K562 (cell line): ENCODE data around the gene CISD3. TPM values are rescaled to one million over a fixed set of nuclear protein-coding genes. Genes with fewer than 3 reads are reported as not detected.

Source experiments
- BACH1 ChIP-seq: fragments of 200-800 bp; sonication (Bioruptor generic); IDR thresholded peaks from 2 replicates; pipeline ENCODE4 v1.6.1; 2016; ENCODE audit warnings: missing genetic modification characterization, missing compliant biosample characterization
- CREM ChIP-seq: IDR thresholded peaks from 2 replicates; pipeline ENCODE4 v1.6.1; 2014; ENCODE audit warnings: antibody characterized with exemption, low read depth
- CTBP1 ChIP-seq: fragments of 450-650 bp; IDR thresholded peaks from 2 replicates; pipeline ENCODE4 v1.6.1; 2016; ENCODE audit warnings: borderline replicate concordance
- DIDO1 ChIP-seq: fragments of 450-650 bp; IDR thresholded peaks from 2 replicates; pipeline ENCODE4 v1.6.1; 2016; ENCODE audit warnings: low read depth, missing biosample characterization, missing genetic modification characterization
- DPF2 ChIP-seq: fragments of 450-650 bp; IDR thresholded peaks from 2 replicates; pipeline ENCODE4 v1.6.1; 2016
- ELF2 ChIP-seq: fragments of 250-450 bp; sonication (Bioruptor Pico); IDR thresholded peaks from 2 replicates; pipeline ENCODE4 v1.5.0; 2021; ENCODE audit warnings: mild to moderate bottlenecking
- ELK3 ChIP-seq: fragments of 450-650 bp; formaldehyde crosslinking; IDR thresholded peaks from 2 replicates; pipeline ENCODE4 v1.4.0; 2020; ENCODE audit warnings: mild to moderate bottlenecking
- EP300 ChIP-seq: IDR thresholded peaks from 2 replicates; pipeline ENCODE4 v1.6.1; 2012; ENCODE audit warnings: low read length, improper control_type of control experiment
- FOS ChIP-seq: IDR thresholded peaks from 3 replicates; pipeline ENCODE4 v1.6.1; 2011; ENCODE audit not compliant: insufficient read length; ENCODE audit errors: extremely low read depth
- GTF2E2 ChIP-seq: fragments of 200-800 bp; sonication (Bioruptor generic); IDR thresholded peaks from 2 replicates; pipeline ENCODE4 v1.6.1; 2016; ENCODE audit warnings: missing genetic modification characterization, missing compliant biosample characterization
- JUNB ChIP-seq: fragments of 450-650 bp; formaldehyde crosslinking; conservative IDR thresholded peaks from 2 replicates; pipeline ENCODE4 v1.4.0; 2020; ENCODE audit warnings: mild to moderate bottlenecking
- NCOA4 ChIP-seq: fragments of 450-650 bp; IDR thresholded peaks from 2 replicates; pipeline ENCODE4 v1.6.1; 2018; ENCODE audit warnings: mild to moderate bottlenecking; ENCODE audit not compliant: partially characterized antibody
- NKRF ChIP-seq: fragments of 450-650 bp; IDR thresholded peaks from 2 replicates; pipeline ENCODE4 v1.6.1; 2016; ENCODE audit warnings: borderline replicate concordance
- RB1 ChIP-seq: fragments of 450-650 bp; IDR thresholded peaks from 2 replicates; pipeline ENCODE4 v1.6.1; 2017; ENCODE audit warnings: low read depth, mild to moderate bottlenecking
- RBM25 ChIP-seq: fragments of 200-400 bp; formaldehyde crosslinking; IDR thresholded peaks from 2 replicates; pipeline ENCODE4 v1.6.1; 2018; ENCODE audit warnings: low read length, low read depth, moderate library complexity; ENCODE audit not compliant: severe bottlenecking
- RHOXF2B ChIP-seq: fragments of 250-450 bp; sonication (Bioruptor Pico); conservative IDR thresholded peaks from 2 replicates; pipeline ENCODE4 v1.5.1; 2021
- SAFB ChIP-seq: fragments of 200-400 bp; formaldehyde crosslinking; IDR thresholded peaks from 2 replicates; pipeline ENCODE4 v1.6.1; 2017; ENCODE audit warnings: low read depth, low read length, borderline replicate concordance
- SIN3A ChIP-seq, 2 experiments: fragments of 150-350 bp in 1 of 2; IDR thresholded peaks; 2 replicates each; pipeline ENCODE4 v1.6.1; 2011 to 2016; ENCODE audit warnings: borderline replicate concordance in 2 of 2, low read depth in 2 of 2, low read length in 2 of 2, mild to moderate bottlenecking in 2 of 2, moderate library complexity in 2 of 2; ENCODE audit not compliant: control insufficient read depth in 1 of 2
- SRSF1 ChIP-seq: fragments of 200-400 bp; formaldehyde crosslinking; IDR thresholded peaks from 2 replicates; pipeline ENCODE4 v1.6.1; 2017; ENCODE audit warnings: mild to moderate bottlenecking, low read depth, low read length, moderate library complexity
- STAT5B ChIP-seq: fragments of 250-450 bp; sonication (Bioruptor Pico); IDR thresholded peaks from 2 replicates; pipeline ENCODE4 v1.8.0; 2021; ENCODE audit warnings: mild to moderate bottlenecking, inconsistent platforms
- SUPT5H ChIP-seq: fragments of 450-650 bp; IDR thresholded peaks from 2 replicates; pipeline ENCODE4 v1.6.1; 2016
- TEAD4 ChIP-seq, 2 experiments: sonication (generic) in 1 of 2; formaldehyde crosslinking in 1 of 2; IDR thresholded peaks; 2 replicates each; pipeline versions ENCODE4 v1.6.1 to v1.8.0; 2012 to 2022; ENCODE audit warnings: borderline replicate concordance in 1 of 2, inconsistent platforms in 1 of 2, low read length in 1 of 2, mild to moderate bottlenecking in 1 of 2, missing genetic modification reagents in 1 of 2
- THRAP3 ChIP-seq: fragments of 450-650 bp; IDR thresholded peaks from 2 replicates; pipeline ENCODE4 v1.6.1; 2016; ENCODE audit warnings: mild to moderate bottlenecking, inconsistent platforms, borderline replicate concordance
- ZFX ChIP-seq: sonication (generic); formaldehyde crosslinking; IDR thresholded peaks from 2 replicates; pipeline ENCODE4 v1.8.0; 2022; ENCODE audit warnings: mild to moderate bottlenecking, missing genetic modification reagents, moderate library complexity
- ZNF232 ChIP-seq: sonication (generic); formaldehyde crosslinking; IDR thresholded peaks from 2 replicates; pipeline ENCODE4 v1.8.0; 2022; ENCODE audit warnings: mild to moderate bottlenecking, missing genetic modification reagents
- polyA plus RNA-seq, 8 experiments: library from polyadenylated mRNA; depleted of rRNA in 4 of 8; stranded (reverse) in 5 of 8; unstranded in 3 of 8; fragments of >200 nt; fragmentation: Nextera tagmentation in 2 of 8; fragmentation: Illumina TruSeq in 1 of 8; extraction: Ambion mirVana in 2 of 8; extraction: Trizol in 1 of 8; gene quantifications; 2 replicates each; pipeline versions ENCODE4 v1.2.1 to v1.2.3, GENCODE V29; 2011 to 2014; ENCODE audit warnings: inconsistent platforms in 1 of 8, missing spikeins in 1 of 8
- total RNA-seq, 7 experiments: library from RNA; depleted of rRNA in 6 of 7; stranded (reverse); fragments of >200 nt in 6 of 7; fragmentation: Illumina TruSeq in 2 of 7; extraction: Trizol in 2 of 7; gene quantifications; 2 replicates each; pipeline versions ENCODE4 v1.2.1 to v1.2.3, GENCODE V29; 2011 to 2021; ENCODE audit warnings: low replicate concordance in 1 of 7
- TF ChIP-seq, protein P1 (sequence below): fragments of 450-650 bp; IDR thresholded peaks from 2 replicates; pipeline ENCODE4 v1.6.1; 2016; ENCODE audit warnings: low read depth, mild to moderate bottlenecking, moderate library complexity
- TF ChIP-seq, protein P2 (sequence below): sonication (generic); IDR thresholded peaks from 2 replicates; pipeline ENCODE4 v1.6.1; 2016

CISD3 gene
- total and polyA plus RNA-seq, 9 of the 15 experiments (the other 6 are each of a cell fraction or from before 2014, with no cell fraction given) = 5.0 to 60.7 (median 15.7) TPM

- TF ChIP-seq TEAD4 (IDR thresholded peaks at IDR 0.05; ENCODE audit: low read length) (no peak), TEAD4 (CRISPR knock-in tag; IDR thresholded peaks at IDR 0.05; ENCODE audit: borderline replicate concordance) (no peak), SUPT5H (0 out of 2 replicates have a peak, but pooled peaks have one; percentile 11), ZNF232 (CRISPR knock-in tag) (no peak), GTF2E2 (tag) (no peak), SAFB (0 out of 2 replicates have a peak, but pooled peaks have one; percentile 15), RHOXF2B (CRISPR knock-in tag) (no peak), FOS (no peak), NCOA4 (no peak), ELK3 (no peak), ZFX (CRISPR knock-in tag) (peak; percentile 75), SIN3A (IDR thresholded peaks at IDR 0.05; ENCODE audit: borderline replicate concordance in 2 of 2, control insufficient read depth in 1 of 2, low read depth in 2 of 2, low read length in 2 of 2) (peak in 1 of 2 experiments; percentile 79; a peak in 1 of 4 replicates), DIDO1 (no peak), JUNB (CRISPR knock-in tag) (no peak), THRAP3 (no peak), BACH1 (tag) (no peak), CREM (peak; percentile 46; the same call in 1 of the 2 replicates), ELF2 (no peak), CTBP1 (peak; percentile 87), STAT5B (CRISPR knock-in tag) (no peak), EP300 (no peak), NKRF (no peak), DPF2 (no peak), RB1 (peak; percentile 95; the same call in 1 of the 2 replicates), RBM25 (no peak), SRSF1 (no peak)
- TF ChIP-seq, protein P1, sequence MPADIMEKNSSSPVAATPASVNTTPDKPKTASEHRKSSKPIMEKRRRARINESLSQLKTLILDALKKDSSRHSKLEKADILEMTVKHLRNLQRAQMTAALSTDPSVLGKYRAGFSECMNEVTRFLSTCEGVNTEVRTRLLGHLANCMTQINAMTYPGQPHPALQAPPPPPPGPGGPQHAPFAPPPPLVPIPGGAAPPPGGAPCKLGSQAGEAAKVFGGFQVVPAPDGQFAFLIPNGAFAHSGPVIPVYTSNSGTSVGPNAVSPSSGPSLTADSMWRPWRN = no peak
- TF ChIP-seq, protein P2, sequence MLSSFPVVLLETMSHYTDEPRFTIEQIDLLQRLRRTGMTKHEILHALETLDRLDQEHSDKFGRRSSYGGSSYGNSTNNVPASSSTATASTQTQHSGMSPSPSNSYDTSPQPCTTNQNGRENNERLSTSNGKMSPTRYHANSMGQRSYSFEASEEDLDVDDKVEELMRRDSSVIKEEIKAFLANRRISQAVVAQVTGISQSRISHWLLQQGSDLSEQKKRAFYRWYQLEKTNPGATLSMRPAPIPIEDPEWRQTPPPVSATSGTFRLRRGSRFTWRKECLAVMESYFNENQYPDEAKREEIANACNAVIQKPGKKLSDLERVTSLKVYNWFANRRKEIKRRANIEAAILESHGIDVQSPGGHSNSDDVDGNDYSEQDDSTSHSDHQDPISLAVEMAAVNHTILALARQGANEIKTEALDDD = no peak
Observed at GRCh38 chr17:38729886-38730525, at the start of gene CISD3 (continued).
